Mesenchymal stem cell (in vitro differentiated cells and primary cell): ENCODE measurements around the gene THBS3.

ENCODE experiments used
- DNase-seq: peaks from one replicate; pipeline ENCODE4 v3.0.0-alpha.2; 2013
- H2AFZ ChIP-seq: one replicate; pipeline ENCODE4 v1.6.1; 2013; ENCODE audit warnings: low read depth, mild to moderate bottlenecking, control low read depth, inconsistent platforms, low read length, moderate library complexity
- H2AK5ac ChIP-seq: 2 replicates; pipeline ENCODE4 v1.6.1; 2013; ENCODE audit warnings: low read length, moderate library complexity, mild to moderate bottlenecking, inconsistent platforms; ENCODE audit not compliant: severe bottlenecking
- H2BK120ac ChIP-seq: one replicate; pipeline ENCODE4 v1.6.1; 2013; ENCODE audit warnings: low read depth, mild to moderate bottlenecking, inconsistent platforms, low read length, moderate library complexity
- H2BK12ac ChIP-seq, 2 experiments: one replicate each; pipeline ENCODE4 v1.6.1; 2013; ENCODE audit warnings: inconsistent platforms in 2 of 2, low read length in 2 of 2, mild to moderate bottlenecking in 2 of 2, moderate library complexity in 2 of 2, control low read depth in 1 of 2
- H2BK15ac ChIP-seq: one replicate; pipeline ENCODE4 v1.6.1; 2013; ENCODE audit warnings: mild to moderate bottlenecking, low read depth, inconsistent platforms; ENCODE audit not compliant: poor library complexity, severe bottlenecking
- H2BK5ac ChIP-seq: 2 replicates; pipeline ENCODE4 v1.6.1; 2013; ENCODE audit warnings: low read depth, mild to moderate bottlenecking, low read length, control low read depth, inconsistent platforms; ENCODE audit not compliant: poor library complexity, severe bottlenecking
- H3K14ac ChIP-seq, 2 experiments: one replicate each; pipeline ENCODE4 v1.6.1; 2013; ENCODE audit warnings: inconsistent platforms in 2 of 2, low read length in 2 of 2, control low read depth in 1 of 2, mild to moderate bottlenecking in 1 of 2, moderate library complexity in 1 of 2
- H3K18ac ChIP-seq, 2 experiments: one replicate each; pipeline ENCODE4 v1.6.1; 2013; ENCODE audit warnings: inconsistent platforms in 2 of 2, low read length in 2 of 2, control low read depth in 1 of 2, low read depth in 1 of 2, mild to moderate bottlenecking in 1 of 2
- H3K23ac ChIP-seq, 2 experiments: one replicate each; pipeline ENCODE4 v1.6.1; 2013; ENCODE audit warnings: inconsistent platforms in 2 of 2, low read length in 2 of 2, mild to moderate bottlenecking in 2 of 2, moderate library complexity in 2 of 2, control low read depth in 1 of 2
- H3K27ac ChIP-seq: 2 replicates; pipeline ENCODE4 v1.5.1; 2013; ENCODE audit warnings: mild to moderate bottlenecking, moderate library complexity, low read length, control low read depth, inconsistent platforms; ENCODE audit not compliant: poor library complexity, severe bottlenecking
- H3K27me3 ChIP-seq, 2 experiments: 2 replicates each; pipeline versions ENCODE4 v1.6.1 to v1.7.0; 2013; ENCODE audit warnings: low read length in 2 of 2, mild to moderate bottlenecking in 2 of 2, moderate library complexity in 2 of 2, control low read depth in 1 of 2, inconsistent platforms in 1 of 2; ENCODE audit not compliant: control insufficient read depth in 1 of 2, insufficient read depth in 1 of 2
- H3K36me3 ChIP-seq, 2 experiments: 2 replicates each; pipeline versions ENCODE4 v1.6.1 to v1.7.0; 2013; ENCODE audit warnings: low read length in 2 of 2, control low read depth in 1 of 2, inconsistent platforms in 1 of 2, low read depth in 1 of 2, mild to moderate bottlenecking in 1 of 2; ENCODE audit not compliant: insufficient read depth in 2 of 2, control insufficient read depth in 1 of 2
- H3K4ac ChIP-seq, 2 experiments: one replicate each; pipeline ENCODE4 v1.6.1; 2013; ENCODE audit warnings: inconsistent platforms in 2 of 2, low read length in 2 of 2, mild to moderate bottlenecking in 2 of 2, moderate library complexity in 2 of 2, control low read depth in 1 of 2, low read depth in 1 of 2
- H3K4me1 ChIP-seq: 2 replicates; pipeline ENCODE4 v1.6.1; 2013; ENCODE audit warnings: low read depth, low read length, control low read depth; ENCODE audit not compliant: control insufficient read depth, insufficient read depth
- H3K4me2 ChIP-seq: 2 replicates; pipeline ENCODE4 v1.6.1; 2013; ENCODE audit warnings: low read length, mild to moderate bottlenecking, inconsistent platforms; ENCODE audit not compliant: poor library complexity, severe bottlenecking
- H3K4me3 ChIP-seq, 2 experiments: 2 replicates each; pipeline versions ENCODE4 v1.5.1 to v1.7.0; 2013; ENCODE audit warnings: low read length in 2 of 2, mild to moderate bottlenecking in 2 of 2, control low read depth in 1 of 2, low read depth in 1 of 2; ENCODE audit not compliant: insufficient read depth in 1 of 2
- H3K79me1 ChIP-seq: replicated peaks from 2 replicates; pipeline ENCODE4 v1.6.1; 2013; ENCODE audit warnings: mild to moderate bottlenecking, control low read depth, low read length, inconsistent platforms; ENCODE audit not compliant: poor library complexity, severe bottlenecking
- H3K9ac ChIP-seq: 2 replicates; pipeline ENCODE4 v1.7.0; 2013; ENCODE audit warnings: mild to moderate bottlenecking, low read length, moderate library complexity
- H3K9me3 ChIP-seq: 2 replicates; pipeline ENCODE4 v1.7.0; 2013; ENCODE audit warnings: mild to moderate bottlenecking, low read length; ENCODE audit not compliant: control insufficient read depth
- H4K8ac ChIP-seq: one replicate; pipeline ENCODE4 v1.6.1; 2013; ENCODE audit warnings: inconsistent platforms, mild to moderate bottlenecking, low read length, moderate library complexity
- H4K91ac ChIP-seq: one replicate; pipeline ENCODE4 v1.6.1; 2013; ENCODE audit warnings: mild to moderate bottlenecking, low read length, inconsistent platforms
- WGBS: methylation state at CpG from one replicate; pipeline ENCODE4 v1.1.7; 2013; ENCODE audit warnings: mixed read lengths; 5-methylcytosine and 5-hydroxymethylcytosine counted together

THBS3 gene

DNA sequence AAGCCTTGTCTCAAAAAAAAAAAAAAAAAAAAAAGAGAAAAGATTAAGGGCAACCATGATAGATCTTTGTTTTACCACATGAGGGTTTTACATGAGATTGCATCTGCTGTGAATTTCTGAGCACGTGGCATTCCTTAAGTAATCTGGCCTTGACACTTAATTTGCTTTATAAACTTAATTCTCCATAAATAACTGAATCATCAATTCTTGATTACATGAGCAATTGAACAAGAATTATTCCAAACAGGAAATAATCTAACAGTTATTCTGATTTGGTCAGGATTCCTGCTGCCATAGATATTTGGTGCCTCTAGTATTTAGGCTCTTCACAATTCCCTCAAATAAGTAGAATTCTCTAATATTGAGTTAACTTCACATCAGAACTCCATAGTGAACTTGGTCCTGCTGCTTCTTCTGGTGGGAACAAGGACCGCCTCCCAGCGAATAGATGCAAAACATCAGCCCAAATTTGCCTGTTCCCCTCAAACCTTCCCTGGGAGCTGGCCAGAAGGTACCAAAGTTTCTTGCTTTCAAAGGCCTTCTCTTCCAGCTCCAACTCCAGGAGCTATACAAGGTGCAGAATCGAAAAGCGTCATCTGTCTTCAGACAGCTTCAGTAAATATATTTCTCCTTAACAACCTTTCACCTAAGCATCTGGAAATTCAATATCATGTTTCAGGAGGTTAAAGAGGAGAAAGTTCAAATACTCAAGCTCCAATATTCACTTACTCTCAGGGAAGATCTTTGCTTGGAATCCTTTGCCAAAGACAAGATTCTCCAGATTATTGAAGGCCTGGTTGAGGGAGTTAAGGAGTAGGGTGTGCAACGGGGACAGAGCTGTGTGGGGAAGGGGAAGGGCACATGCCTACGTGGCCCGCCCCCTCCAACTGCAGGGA lies 35.6 kb downstream of the THBS3 start:
- peak overlapping the region; percentile 86 to 87 for H3K18ac ChIP-seq
- peak overlapping the region; percentile 75 for H2AFZ ChIP-seq
- peak overlapping the region; percentile 12 for H2AK5ac ChIP-seq
- peak overlapping the region in 1 of 2 experiments; percentile 93 for H3K14ac ChIP-seq
- peak overlapping the region; percentile 57 to 90 for H3K4ac ChIP-seq
- peaks cover 31% of the 10 kb centered on the region for H3K4me1 ChIP-seq
- no peak overlapping the region for H2BK15ac ChIP-seq
- H4K8ac ChIP-seq, result peak overlapping the region; percentile 29
- H3K36me3 ChIP-seq, result peaks cover 32 to 36% of the 10 kb centered on the region in 2 experiments
- H3K79me1 ChIP-seq, result peaks cover 13% of the 10 kb centered on the region
- peak overlapping the region; percentile 96 for H3K9ac ChIP-seq
- peak overlapping the region in 1 of 2 experiments; percentile 51 for H2BK12ac ChIP-seq
- H3K23ac ChIP-seq, result no peak overlapping the region
- H3K9me3 ChIP-seq, result no peaks in the 10 kb centered on the region
- peak overlapping the region; percentile 92 for H4K91ac ChIP-seq
- no peak overlapping the region for H2BK5ac ChIP-seq
- DNase-seq, result no peak
- WGBS, result 57% methylated on average over 8 of the region's 8 CpGs
- no peak overlapping the region for H2BK120ac ChIP-seq
- H3K4me3 ChIP-seq, result peak overlapping the region; percentile 83 to 96
- peaks cover 2 to 4% of the 10 kb centered on the region in 2 experiments for H3K27me3 ChIP-seq
- peak overlapping the region; percentile 95 for H3K27ac ChIP-seq
- H3K4me2 ChIP-seq, result peak overlapping the region; percentile 72

DNA sequence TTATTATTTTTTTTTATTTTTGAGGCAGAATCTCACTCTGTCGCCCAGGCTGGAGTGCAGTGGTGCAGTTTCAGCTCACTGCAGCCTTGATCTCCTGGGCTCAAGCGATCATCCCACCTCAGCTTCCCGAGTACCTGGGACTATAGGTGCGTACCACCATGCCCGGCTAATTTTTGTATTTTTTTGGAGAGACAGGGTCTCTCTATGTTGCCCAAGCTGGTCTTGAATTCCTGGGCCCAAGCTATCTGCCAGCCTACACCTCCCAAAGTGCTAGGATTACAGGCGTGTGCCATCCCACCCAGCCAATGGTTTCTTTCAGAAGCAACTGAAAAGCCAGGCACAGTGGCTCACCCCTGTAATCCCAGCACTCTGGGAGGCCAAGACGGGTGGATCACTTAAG lies 36.9 kb downstream of the THBS3 start:
- Histone ChIP-seq H2AK5ac (no peak overlapping the region), H2BK120ac (no peak overlapping the region), H2BK12ac (no peak overlapping the region), H3K4me2 (no peak overlapping the region), H3K27me3 (peaks cover 13 to 16% of the 10 kb centered on the region in 2 experiments), H3K27ac (no peak overlapping the region), H2AFZ (no peak overlapping the region), H3K9ac (no peak overlapping the region), H3K4me1 (peaks cover 23% of the 10 kb centered on the region), H3K79me1 (peaks cover 9% of the 10 kb centered on the region), H4K91ac (no peak overlapping the region), H2BK15ac (no peak overlapping the region), H3K4me3 (no peak overlapping the region), H2BK5ac (no peak overlapping the region), H3K18ac (no peak overlapping the region), H3K23ac (no peak overlapping the region), H4K8ac (no peak overlapping the region), H3K9me3 (no peaks in the 10 kb centered on the region), H3K14ac (no peak overlapping the region), H3K36me3 (peaks cover 24 to 32% of the 10 kb centered on the region in 2 experiments), H3K4ac (no peak overlapping the region)
- WGBS, result 98% methylated on average over 7 of the region's 7 CpGs
- no peak for DNase-seq

DNA sequence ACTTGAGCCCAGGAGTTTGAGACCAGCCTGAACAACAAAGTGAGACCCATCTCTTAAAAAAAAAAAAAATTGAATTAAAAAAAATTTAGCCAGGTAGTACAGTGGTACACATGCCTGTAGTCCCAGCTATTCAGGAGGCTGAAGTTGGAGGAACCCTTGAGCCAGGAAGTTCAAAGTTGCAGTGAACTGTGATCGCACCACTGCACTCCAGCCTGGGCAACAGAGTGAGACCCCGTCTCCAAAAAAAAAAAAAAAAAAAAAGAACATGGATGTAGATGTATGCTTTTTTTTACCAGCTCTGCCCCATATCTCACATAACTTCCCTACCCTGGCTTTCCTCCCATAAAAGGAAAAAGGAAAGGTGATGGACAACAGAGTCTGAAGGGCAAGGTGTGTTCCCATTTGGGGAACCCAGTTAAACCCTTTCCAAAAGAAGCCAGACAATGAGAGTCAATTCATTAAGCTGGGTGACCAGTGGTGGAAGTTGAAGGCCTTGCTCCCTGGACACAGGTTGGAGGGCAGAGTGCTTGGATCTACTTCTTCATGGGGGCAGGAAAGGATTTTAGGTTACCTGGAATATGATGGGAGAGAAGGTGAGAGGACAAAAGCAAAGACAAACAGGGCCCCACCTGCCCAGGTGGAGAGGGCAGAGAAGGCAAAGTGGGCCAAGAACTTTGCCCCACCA lies 37.5 kb downstream of the THBS3 start:
- no peak overlapping the region for H3K23ac ChIP-seq
- H2BK120ac ChIP-seq, result no peak overlapping the region
- no peak overlapping the region for H3K18ac ChIP-seq
- H3K27me3 ChIP-seq, result peaks cover 16 to 17% of the 10 kb centered on the region in 2 experiments
- no peak overlapping the region for H2BK5ac ChIP-seq
- H2AFZ ChIP-seq, result no peak overlapping the region
- no peak overlapping the region for H3K4me3 ChIP-seq
- no peak overlapping the region for H2BK12ac ChIP-seq
- H2AK5ac ChIP-seq, result no peak overlapping the region
- 100% methylated on average over 1 of the region's 2 CpGs for WGBS
- peaks cover 21% of the 10 kb centered on the region for H3K4me1 ChIP-seq
- peaks cover 9% of the 10 kb centered on the region for H3K79me1 ChIP-seq
- no peaks in the 10 kb centered on the region for H3K9me3 ChIP-seq
- H2BK15ac ChIP-seq, result no peak overlapping the region
- no peak for DNase-seq
- no peak overlapping the region for H4K91ac ChIP-seq
- H3K36me3 ChIP-seq, result peaks cover 23 to 32% of the 10 kb centered on the region in 2 experiments
- H3K4ac ChIP-seq, result no peak overlapping the region
- no peak overlapping the region for H3K14ac ChIP-seq
- H3K4me2 ChIP-seq, result no peak overlapping the region
- no peak overlapping the region for H3K9ac ChIP-seq
- no peak overlapping the region for H4K8ac ChIP-seq
- no peak overlapping the region for H3K27ac ChIP-seq

DNA sequence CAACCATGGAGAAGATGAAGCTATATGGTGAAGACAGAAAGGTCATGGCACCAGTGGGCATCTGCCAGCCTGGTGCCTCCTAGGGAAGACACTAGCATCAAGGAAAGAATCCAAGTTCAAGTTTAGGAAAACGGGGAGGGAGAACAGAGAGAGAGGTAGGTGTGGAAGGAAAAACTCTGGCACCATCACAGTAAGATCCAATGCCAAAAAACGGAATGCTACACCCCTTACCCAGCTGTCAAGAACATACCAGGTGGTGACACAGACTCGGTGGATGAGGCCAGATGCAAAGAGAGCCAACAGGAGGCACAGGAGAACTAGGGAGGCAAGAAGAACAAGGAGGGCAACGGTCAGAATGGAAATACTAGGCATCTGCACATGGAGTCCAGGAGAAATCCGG lies 38.2 kb downstream of the THBS3 start:
- H3K4me1 ChIP-seq, result peaks cover 14% of the 10 kb centered on the region
- H3K27me3 ChIP-seq, result peaks cover 16 to 17% of the 10 kb centered on the region in 2 experiments
- H2AFZ ChIP-seq, result no peak overlapping the region
- no peak for DNase-seq
- no peak overlapping the region for H3K9ac ChIP-seq
- H4K8ac ChIP-seq, result no peak overlapping the region
- H2BK15ac ChIP-seq, result no peak overlapping the region
- no peak overlapping the region for H3K23ac ChIP-seq
- no peaks in the 10 kb centered on the region for H3K9me3 ChIP-seq
- no peak overlapping the region for H4K91ac ChIP-seq
- no peak overlapping the region for H3K4me3 ChIP-seq
- no peak overlapping the region for H2AK5ac ChIP-seq
- H3K4me2 ChIP-seq, result no peak overlapping the region
- no peak overlapping the region for H2BK12ac ChIP-seq
- WGBS, result 96% methylated on average over 3 of the region's 5 CpGs
- H3K18ac ChIP-seq, result no peak overlapping the region
- H3K36me3 ChIP-seq, result peaks cover 23 to 32% of the 10 kb centered on the region in 2 experiments
- H2BK5ac ChIP-seq, result no peak overlapping the region
- no peak overlapping the region for H3K27ac ChIP-seq
- H3K79me1 ChIP-seq, result peaks cover 9% of the 10 kb centered on the region
- H2BK120ac ChIP-seq, result no peak overlapping the region
- H3K4ac ChIP-seq, result no peak overlapping the region
- H3K14ac ChIP-seq, result no peak overlapping the region
